Measurements from ENCODE around the gene TNS4. TPM values are rescaled to one million over a fixed set of nuclear protein-coding genes. Genes with fewer than 3 reads are reported as not detected.

The TNS4 gene
- polyA plus RNA-seq, 3 donors: 0.06 to 0.17 TPM; not detected in 1

GRCh38 chr17:40443196-40443987 is 58.0 kb downstream of the TNS4 start, which contains the start of gene IGFBP4:
TSS of gene IGFBP4 (plus strand) at chr17:40443450. CDS start at chr17:40443736, 286 bp downstream.
- DNase-seq (ENCODE audit: low read depth in 3 of 3, low spot score in 2 of 3): peak in 1 of 3 donors; percentile 64

- DNase-seq (ENCODE audit: low read depth in 3 of 3, low spot score in 2 of 3): no peak
These were observed 58.8 kb downstream of the TNS4 start for GRCh38 chr17:40442392-40443195.

GRCh38 chr17:40440166-40440565 is 61.3 kb downstream of the TNS4 start:
- DNase-seq (ENCODE audit: low read depth in 3 of 3, low spot score in 2 of 3): no peak

GRCh38 chr17:40437095-40437732 is 64.2 kb downstream of the TNS4 start:
- no peak for DNase-seq (ENCODE audit: low read depth in 3 of 3, low spot score in 2 of 3)

GRCh38 chr17:40436636-40437035 is 64.8 kb downstream of the TNS4 start:
- no peak for DNase-seq (ENCODE audit: low read depth in 3 of 3, low spot score in 2 of 3)

- no peak for DNase-seq (ENCODE audit: low read depth in 3 of 3, low spot score in 2 of 3)
These were observed 67.6 kb downstream of the TNS4 start for GRCh38 chr17:40433551-40434415.

- no peak for DNase-seq (ENCODE audit: low read depth in 3 of 3, low spot score in 2 of 3)
These were observed 68.4 kb downstream of the TNS4 start for GRCh38 chr17:40432864-40433528.

GRCh38 chr17:40431231-40431602 is 70.2 kb downstream of the TNS4 start:
- DNase-seq (ENCODE audit: low read depth in 3 of 3, low spot score in 2 of 3): no peak

- DNase-seq (ENCODE audit: low read depth in 3 of 3, low spot score in 2 of 3): no peak
These were observed 70.9 kb downstream of the TNS4 start for GRCh38 chr17:40430272-40431230.

- DNase-seq (ENCODE audit: low read depth in 3 of 3, low spot score in 2 of 3): no peak
These were observed 74.4 kb downstream of the TNS4 start for GRCh38 chr17:40427002-40427491.

Other genes starting within 250 kb of the TNS4 start
- gene CDC6, start 213.7 kb downstream of the TNS4 start, polyA plus RNA-seq (ENCODE audit: insufficient read length in 3 of 3): 10 to 100 TPM; 22.5 to 24.7 (median 23.5) TPM
- gene RARA, start 192.4 kb downstream of the TNS4 start, polyA plus RNA-seq (ENCODE audit: insufficient read length in 3 of 3): 10 to 100 TPM; 33.3 to 38.8 (median 35.5) TPM
- gene GJD3, start 136.9 kb downstream of the TNS4 start, polyA plus RNA-seq (ENCODE audit: insufficient read length in 3 of 3): not detected
- 100 to 1,000 TPM; 163 to 174 (median 168) TPM for gene TOP2A, start 83.7 kb downstream of the TNS4 start, polyA plus RNA-seq (ENCODE audit: insufficient read length in 3 of 3)
- 100 to 1,000 TPM; 340 to 390 (median 388) TPM for gene IGFBP4, start 58.2 kb downstream of the TNS4 start, polyA plus RNA-seq (ENCODE audit: insufficient read length in 3 of 3)
- under 1 TPM; 0.21 to 0.40 (median 0.24) TPM for gene CCR7, start 63.8 kb upstream of the TNS4 start, polyA plus RNA-seq (ENCODE audit: insufficient read length in 3 of 3)
- 100 to 1,000 TPM; 272 to 303 (median 302) TPM for gene SMARCE1, start 146.2 kb upstream of the TNS4 start, polyA plus RNA-seq (ENCODE audit: insufficient read length in 3 of 3)
- gene KRT222, start 163.6 kb upstream of the TNS4 start, polyA plus RNA-seq (ENCODE audit: insufficient read length in 3 of 3): under 1 TPM in 2 of 3 donors, not detected in 1; 0.14 to 0.24 TPM
- not detected for gene KRT24, start 202.1 kb upstream of the TNS4 start, polyA plus RNA-seq (ENCODE audit: insufficient read length in 3 of 3)

Data from right renal cortex interstitium (tissue), 3 donors.